K562 (cell line): ENCODE results near the gene TPM4. TPM values are rescaled to one million over a fixed set of nuclear protein-coding genes. Genes with fewer than 3 reads are reported as not detected.

Experiments
- CBX8 ChIP-seq: fragments of 200-600 bp; sonication (generic); IDR thresholded peaks from 2 replicates; pipeline ENCODE4 v1.6.1; 2012; ENCODE audit warnings: borderline replicate concordance, mixed run types, low read depth, mild to moderate bottlenecking, moderate library complexity, mixed read lengths, low read length, control low read depth, inconsistent platforms; ENCODE audit not compliant: poor library complexity, severe bottlenecking; ENCODE audit errors: extremely low read depth
- CHD4 ChIP-seq: fragments of 200-600 bp; sonication (generic); IDR thresholded peaks from 3 replicates; pipeline ENCODE4 v1.6.1; 2012; ENCODE audit warnings: low read depth, mild to moderate bottlenecking, mixed read lengths, low read length, inconsistent platforms; ENCODE audit not compliant: insufficient read depth, insufficient replicate concordance, poor library complexity, severe bottlenecking
- KLF13 ChIP-seq: fragments of 450-650 bp; IDR thresholded peaks from 2 replicates; pipeline ENCODE4 v1.6.1; 2016; ENCODE audit warnings: missing genetic modification characterization, low read depth, mild to moderate bottlenecking, missing compliant biosample characterization, moderate library complexity, borderline replicate concordance
- NUFIP1 ChIP-seq: fragments of 450-650 bp; IDR thresholded peaks from 2 replicates; pipeline ENCODE4 v1.6.1; 2018; ENCODE audit not compliant: partially characterized antibody
- POLR2B ChIP-seq: fragments of 450-650 bp; IDR thresholded peaks from 2 replicates; pipeline ENCODE4 v1.6.1; 2018; ENCODE audit warnings: low read depth; ENCODE audit not compliant: partially characterized antibody
- RBFOX2 ChIP-seq: fragments of 200-400 bp; formaldehyde crosslinking; IDR thresholded peaks from 2 replicates; pipeline ENCODE4 v1.6.1; 2017; ENCODE audit warnings: low read depth, mild to moderate bottlenecking, low read length, moderate library complexity
- TCF7L2 ChIP-seq: fragments of 150-350 bp; IDR thresholded peaks from 2 replicates; pipeline ENCODE4 v1.6.1; 2016; ENCODE audit warnings: low read depth, mild to moderate bottlenecking, low read length, moderate library complexity
- TFAP4 ChIP-seq: sonication (generic); formaldehyde crosslinking; IDR thresholded peaks from 2 replicates; pipeline ENCODE4 v1.8.0; 2022; ENCODE audit warnings: missing genetic modification reagents, mild to moderate bottlenecking, moderate library complexity, borderline replicate concordance
- TRIM24 ChIP-seq, 2 experiments: fragments of 450-650 bp; IDR thresholded peaks; 2 replicates each; pipeline ENCODE4 v1.6.1; 2016
- ZFP36 ChIP-seq: fragments of 150-350 bp; IDR thresholded peaks from 2 replicates; pipeline ENCODE4 v1.6.1; 2018; ENCODE audit warnings: low read length, low read depth; ENCODE audit not compliant: partially characterized antibody
- ZNF316 ChIP-seq: fragments of 450-650 bp; IDR thresholded peaks from 2 replicates; pipeline ENCODE4 v1.6.1; 2016
- ZNF830 ChIP-seq: fragments of 250-450 bp; sonication (Bioruptor Pico); IDR thresholded peaks from 2 replicates; pipeline ENCODE4 v1.5.0; 2021; ENCODE audit warnings: mild to moderate bottlenecking
- polyA plus RNA-seq, 8 experiments: library from polyadenylated mRNA; depleted of rRNA in 4 of 8; stranded (reverse) in 5 of 8; unstranded in 3 of 8; fragments of >200 nt; fragmentation: Nextera tagmentation in 2 of 8; fragmentation: Illumina TruSeq in 1 of 8; extraction: Ambion mirVana in 2 of 8; extraction: Trizol in 1 of 8; gene quantifications; 2 replicates each; pipeline versions ENCODE4 v1.2.1 to v1.2.3, GENCODE V29; 2011 to 2014; ENCODE audit warnings: inconsistent platforms in 1 of 8, missing spikeins in 1 of 8
- total RNA-seq, 7 experiments: library from RNA; depleted of rRNA in 6 of 7; stranded (reverse); fragments of >200 nt in 6 of 7; fragmentation: Illumina TruSeq in 2 of 7; extraction: Trizol in 2 of 7; gene quantifications; 2 replicates each; pipeline versions ENCODE4 v1.2.1 to v1.2.3, GENCODE V29; 2011 to 2021; ENCODE audit warnings: low replicate concordance in 1 of 7
- TF ChIP-seq, protein P1 (sequence below): fragments of 450-650 bp; IDR thresholded peaks from 2 replicates; pipeline ENCODE4 v1.6.1; 2016; ENCODE audit warnings: mild to moderate bottlenecking, moderate library complexity

Gene TPM4
- total and polyA plus RNA-seq, 9 of the 15 experiments (the other 6 are each of a cell fraction or from before 2014, with no cell fraction given) = 28.1 to 111 (median 77.4) TPM

GRCh38 chr19:16078759-16079707, 2.7 kb downstream of the TPM4 start (continued):
- TF ChIP-seq, protein P1, sequence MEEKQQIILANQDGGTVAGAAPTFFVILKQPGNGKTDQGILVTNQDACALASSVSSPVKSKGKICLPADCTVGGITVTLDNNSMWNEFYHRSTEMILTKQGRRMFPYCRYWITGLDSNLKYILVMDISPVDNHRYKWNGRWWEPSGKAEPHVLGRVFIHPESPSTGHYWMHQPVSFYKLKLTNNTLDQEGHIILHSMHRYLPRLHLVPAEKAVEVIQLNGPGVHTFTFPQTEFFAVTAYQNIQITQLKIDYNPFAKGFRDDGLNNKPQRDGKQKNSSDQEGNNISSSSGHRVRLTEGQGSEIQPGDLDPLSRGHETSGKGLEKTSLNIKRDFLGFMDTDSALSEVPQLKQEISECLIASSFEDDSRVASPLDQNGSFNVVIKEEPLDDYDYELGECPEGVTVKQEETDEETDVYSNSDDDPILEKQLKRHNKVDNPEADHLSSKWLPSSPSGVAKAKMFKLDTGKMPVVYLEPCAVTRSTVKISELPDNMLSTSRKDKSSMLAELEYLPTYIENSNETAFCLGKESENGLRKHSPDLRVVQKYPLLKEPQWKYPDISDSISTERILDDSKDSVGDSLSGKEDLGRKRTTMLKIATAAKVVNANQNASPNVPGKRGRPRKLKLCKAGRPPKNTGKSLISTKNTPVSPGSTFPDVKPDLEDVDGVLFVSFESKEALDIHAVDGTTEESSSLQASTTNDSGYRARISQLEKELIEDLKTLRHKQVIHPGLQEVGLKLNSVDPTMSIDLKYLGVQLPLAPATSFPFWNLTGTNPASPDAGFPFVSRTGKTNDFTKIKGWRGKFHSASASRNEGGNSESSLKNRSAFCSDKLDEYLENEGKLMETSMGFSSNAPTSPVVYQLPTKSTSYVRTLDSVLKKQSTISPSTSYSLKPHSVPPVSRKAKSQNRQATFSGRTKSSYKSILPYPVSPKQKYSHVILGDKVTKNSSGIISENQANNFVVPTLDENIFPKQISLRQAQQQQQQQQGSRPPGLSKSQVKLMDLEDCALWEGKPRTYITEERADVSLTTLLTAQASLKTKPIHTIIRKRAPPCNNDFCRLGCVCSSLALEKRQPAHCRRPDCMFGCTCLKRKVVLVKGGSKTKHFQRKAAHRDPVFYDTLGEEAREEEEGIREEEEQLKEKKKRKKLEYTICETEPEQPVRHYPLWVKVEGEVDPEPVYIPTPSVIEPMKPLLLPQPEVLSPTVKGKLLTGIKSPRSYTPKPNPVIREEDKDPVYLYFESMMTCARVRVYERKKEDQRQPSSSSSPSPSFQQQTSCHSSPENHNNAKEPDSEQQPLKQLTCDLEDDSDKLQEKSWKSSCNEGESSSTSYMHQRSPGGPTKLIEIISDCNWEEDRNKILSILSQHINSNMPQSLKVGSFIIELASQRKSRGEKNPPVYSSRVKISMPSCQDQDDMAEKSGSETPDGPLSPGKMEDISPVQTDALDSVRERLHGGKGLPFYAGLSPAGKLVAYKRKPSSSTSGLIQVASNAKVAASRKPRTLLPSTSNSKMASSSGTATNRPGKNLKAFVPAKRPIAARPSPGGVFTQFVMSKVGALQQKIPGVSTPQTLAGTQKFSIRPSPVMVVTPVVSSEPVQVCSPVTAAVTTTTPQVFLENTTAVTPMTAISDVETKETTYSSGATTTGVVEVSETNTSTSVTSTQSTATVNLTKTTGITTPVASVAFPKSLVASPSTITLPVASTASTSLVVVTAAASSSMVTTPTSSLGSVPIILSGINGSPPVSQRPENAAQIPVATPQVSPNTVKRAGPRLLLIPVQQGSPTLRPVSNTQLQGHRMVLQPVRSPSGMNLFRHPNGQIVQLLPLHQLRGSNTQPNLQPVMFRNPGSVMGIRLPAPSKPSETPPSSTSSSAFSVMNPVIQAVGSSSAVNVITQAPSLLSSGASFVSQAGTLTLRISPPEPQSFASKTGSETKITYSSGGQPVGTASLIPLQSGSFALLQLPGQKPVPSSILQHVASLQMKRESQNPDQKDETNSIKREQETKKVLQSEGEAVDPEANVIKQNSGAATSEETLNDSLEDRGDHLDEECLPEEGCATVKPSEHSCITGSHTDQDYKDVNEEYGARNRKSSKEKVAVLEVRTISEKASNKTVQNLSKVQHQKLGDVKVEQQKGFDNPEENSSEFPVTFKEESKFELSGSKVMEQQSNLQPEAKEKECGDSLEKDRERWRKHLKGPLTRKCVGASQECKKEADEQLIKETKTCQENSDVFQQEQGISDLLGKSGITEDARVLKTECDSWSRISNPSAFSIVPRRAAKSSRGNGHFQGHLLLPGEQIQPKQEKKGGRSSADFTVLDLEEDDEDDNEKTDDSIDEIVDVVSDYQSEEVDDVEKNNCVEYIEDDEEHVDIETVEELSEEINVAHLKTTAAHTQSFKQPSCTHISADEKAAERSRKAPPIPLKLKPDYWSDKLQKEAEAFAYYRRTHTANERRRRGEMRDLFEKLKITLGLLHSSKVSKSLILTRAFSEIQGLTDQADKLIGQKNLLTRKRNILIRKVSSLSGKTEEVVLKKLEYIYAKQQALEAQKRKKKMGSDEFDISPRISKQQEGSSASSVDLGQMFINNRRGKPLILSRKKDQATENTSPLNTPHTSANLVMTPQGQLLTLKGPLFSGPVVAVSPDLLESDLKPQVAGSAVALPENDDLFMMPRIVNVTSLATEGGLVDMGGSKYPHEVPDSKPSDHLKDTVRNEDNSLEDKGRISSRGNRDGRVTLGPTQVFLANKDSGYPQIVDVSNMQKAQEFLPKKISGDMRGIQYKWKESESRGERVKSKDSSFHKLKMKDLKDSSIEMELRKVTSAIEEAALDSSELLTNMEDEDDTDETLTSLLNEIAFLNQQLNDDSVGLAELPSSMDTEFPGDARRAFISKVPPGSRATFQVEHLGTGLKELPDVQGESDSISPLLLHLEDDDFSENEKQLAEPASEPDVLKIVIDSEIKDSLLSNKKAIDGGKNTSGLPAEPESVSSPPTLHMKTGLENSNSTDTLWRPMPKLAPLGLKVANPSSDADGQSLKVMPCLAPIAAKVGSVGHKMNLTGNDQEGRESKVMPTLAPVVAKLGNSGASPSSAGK = peak; percentile 55; the same call in 1 of the 2 replicates
- TF ChIP-seq ZFP36 (peak; percentile 85), NUFIP1 (peak; percentile 33), POLR2B (peak; percentile 43), KLF13 (no peak), ZNF316 (peak; percentile 93), ZNF830 (CRISPR knock-in tag) (no peak), TFAP4 (CRISPR knock-in tag) (peak; percentile 71), RBFOX2 (0 out of 2 replicates have a peak, but pooled peaks have one; percentile 12), CBX8 (no peak), TRIM24 (IDR thresholded peaks at IDR 0.05) (peak; percentile 66 to 69), CHD4 (no peak), TCF7L2 (no peak)
